Measurements from ENCODE around the gene IL2RA.
"Not testable (repeated sequence)": the region's sequence is repeated elsewhere in the genome, so short reads cannot be mapped to it uniquely, and the experiment has no call there.

Gene IL2RA

DNA sequence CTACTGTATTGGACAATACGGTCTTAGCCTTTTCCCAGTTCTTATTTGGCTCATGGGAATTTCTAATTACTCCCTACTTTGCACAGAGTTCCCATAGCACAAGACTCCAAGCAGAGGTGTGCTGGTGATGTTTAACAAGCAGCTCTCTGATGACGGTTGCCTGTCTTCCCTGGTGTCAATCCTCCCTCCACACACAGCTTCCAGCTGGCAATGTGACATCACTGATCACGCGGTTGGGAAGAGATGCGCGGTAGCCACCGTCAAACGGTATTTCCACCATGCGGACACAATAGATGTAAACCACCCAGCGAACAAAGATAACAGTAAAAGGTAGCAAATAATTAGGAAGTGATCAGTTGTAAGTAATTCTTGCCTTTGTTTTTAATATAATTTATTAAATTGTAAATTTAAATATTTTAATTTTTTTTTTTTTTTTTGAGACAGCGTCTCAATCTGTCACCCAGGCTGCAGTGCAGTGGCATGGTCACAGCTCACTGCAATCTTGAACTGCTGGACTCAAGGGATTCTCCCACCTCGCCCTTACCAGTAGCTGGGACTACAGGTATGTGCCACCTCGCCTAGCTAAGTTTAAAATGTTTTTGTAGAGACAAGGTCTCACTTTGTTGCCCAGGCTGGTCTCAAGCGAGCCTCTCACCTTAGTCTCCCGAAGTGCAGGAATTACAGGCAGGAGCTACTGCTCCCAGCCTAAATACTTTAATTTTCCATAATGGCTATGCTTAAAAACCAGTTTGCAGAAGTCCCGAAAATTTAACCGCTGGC, 48.6 kb downstream of the IL2RA start:
- no peak for DNase-seq (ENCODE audit: low spot score)

DNA sequence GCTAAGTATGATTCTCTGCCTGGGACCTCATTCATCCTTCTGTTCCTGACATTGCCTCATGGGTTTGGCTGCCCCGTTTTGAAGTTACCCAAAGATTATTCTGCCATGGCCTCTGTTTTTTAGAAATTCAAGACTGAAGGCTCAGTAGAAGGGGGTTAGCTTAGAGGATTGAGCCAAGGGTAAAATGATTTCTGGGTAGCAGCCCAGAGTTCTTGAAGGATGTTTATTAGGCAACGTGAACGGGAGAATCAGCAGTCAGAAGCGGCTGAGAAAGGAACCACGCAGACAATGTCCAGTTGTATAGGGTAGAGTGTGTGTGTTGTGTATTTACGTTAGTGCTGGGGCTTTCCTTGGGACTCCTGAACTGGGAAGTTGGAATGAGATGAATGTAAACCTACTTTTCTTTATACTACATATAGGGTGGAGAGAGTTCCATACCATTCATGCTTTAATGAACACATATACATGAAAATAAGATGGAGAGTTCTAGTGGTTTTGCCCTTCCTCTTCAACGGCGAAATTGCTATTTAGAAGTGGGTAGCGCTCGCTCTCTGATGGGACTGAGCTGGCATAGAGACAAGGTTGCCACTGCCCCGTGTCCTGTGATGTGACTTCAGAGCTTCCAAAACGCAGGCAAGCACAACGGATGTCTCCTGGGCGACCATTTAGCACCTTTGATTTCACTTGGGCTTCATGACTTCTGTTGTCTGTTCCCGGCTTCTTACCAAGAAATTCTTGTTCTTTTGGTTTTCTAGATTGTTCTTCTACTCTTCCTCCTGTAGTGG, 49.9 kb downstream of the IL2RA start:
- DNase-seq (ENCODE audit: low spot score): no peak

DNA sequence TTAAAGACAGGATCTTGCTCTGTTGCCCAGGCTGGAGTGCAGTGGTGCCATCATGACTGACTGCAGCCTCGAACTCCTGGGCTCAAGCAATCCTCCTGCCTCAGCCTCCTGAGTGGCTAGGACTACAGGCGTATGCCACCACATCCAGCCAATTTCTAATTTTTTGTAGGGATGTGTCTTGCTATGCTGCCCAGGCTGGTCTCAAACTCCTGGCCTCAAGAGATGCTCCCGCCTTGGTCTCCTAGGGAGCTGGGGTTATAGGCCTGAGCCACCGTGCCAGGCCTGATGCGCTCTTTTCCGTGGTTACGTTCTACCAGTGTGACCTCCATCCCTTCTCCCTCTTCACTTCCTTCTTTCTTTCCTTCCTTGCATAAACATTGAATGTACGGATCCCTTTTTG, 50.6 kb downstream of the IL2RA start:
- no peak for DNase-seq (ENCODE audit: low spot score)

DNA sequence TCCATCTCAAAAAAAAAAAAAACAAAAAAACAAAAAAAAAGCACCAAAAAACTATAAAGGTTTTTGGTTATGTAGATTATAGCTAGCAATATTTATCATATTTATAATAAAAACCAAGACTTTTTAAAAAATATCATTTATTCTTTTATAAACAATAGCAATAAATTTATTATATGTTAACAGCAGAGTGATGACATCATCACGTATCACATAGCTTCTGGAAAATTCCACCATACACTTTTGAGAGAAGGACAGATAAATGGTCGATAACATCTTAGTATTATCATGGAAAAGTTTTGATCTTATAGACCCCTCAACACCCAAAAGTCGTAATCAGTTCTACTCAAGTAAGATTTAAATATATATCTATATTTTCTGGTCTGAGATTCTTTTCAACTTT, 51.6 kb downstream of the IL2RA start:
- DNase-seq (ENCODE audit: low spot score): no peak

DNA sequence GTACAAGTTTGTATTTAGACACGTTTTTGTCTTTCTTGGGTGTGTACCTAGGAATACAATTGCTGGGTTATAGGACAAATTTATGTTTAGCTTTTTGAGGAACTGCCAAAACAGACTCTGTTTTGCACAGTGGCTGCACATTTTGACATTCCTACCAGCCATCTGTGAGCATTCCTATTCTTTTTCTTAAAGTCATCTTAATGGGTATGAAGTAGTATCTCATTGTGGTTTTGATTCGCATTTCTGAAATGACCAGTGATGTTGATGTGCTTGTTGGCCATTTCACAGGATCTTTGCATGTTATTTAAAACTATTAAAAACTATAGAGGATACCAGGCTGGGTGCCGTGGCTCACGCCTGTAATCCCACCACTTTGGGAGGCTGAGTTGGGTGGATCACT, 52.2 kb downstream of the IL2RA start:
- no peak for DNase-seq (ENCODE audit: low spot score)

DNA sequence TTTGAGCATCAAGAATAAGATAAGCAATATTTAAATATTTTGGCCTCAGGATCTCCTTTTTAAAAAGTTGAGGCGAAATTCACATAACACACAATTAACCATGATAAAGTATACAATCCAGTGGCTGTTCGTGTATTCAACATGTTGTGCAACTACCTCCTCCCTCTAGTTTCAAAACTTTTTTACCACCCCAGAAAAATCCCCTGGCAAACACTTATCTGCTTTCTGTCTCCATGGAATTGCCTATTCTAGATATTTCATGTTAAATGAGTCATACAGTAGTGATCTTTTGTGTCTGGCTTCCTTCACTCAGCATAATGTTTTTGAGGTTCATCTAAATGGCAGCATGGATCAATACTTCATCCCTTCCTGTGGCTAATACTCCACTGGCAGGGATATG, 53.0 kb downstream of the IL2RA start:
- no peak for DNase-seq (ENCODE audit: low spot score)

DNA sequence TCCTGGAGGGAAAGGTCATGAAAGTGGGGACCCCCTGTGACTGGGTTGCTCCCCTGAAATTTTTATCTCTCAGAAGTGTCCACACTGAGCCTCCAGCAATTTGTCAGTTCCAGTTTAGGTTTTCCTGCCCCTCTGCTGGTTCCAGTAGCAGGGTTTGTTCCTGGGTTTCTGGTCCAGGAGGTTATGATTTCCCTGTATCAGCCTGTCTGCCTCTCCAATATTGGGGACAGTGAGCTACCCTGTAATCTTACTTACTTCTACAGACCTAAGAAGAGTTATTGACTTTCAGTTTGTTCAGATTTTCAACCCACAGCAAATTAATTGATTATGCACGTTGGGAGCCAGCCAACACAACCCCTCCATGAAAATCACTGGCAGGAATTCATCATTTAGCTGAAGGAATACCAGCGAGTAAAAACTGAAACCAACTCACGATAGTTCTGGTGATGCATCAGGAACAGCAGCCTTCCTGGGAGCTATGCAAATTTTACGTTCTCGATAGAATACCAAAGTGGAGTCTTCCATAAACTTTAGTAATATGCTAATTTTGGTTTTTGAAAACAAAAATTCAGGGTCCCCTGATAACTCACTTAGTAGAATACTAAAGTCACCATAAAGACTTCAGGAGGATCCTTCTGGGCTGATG, 53.5 kb downstream of the IL2RA start:
- DNase-seq (ENCODE audit: low spot score): no peak

DNA sequence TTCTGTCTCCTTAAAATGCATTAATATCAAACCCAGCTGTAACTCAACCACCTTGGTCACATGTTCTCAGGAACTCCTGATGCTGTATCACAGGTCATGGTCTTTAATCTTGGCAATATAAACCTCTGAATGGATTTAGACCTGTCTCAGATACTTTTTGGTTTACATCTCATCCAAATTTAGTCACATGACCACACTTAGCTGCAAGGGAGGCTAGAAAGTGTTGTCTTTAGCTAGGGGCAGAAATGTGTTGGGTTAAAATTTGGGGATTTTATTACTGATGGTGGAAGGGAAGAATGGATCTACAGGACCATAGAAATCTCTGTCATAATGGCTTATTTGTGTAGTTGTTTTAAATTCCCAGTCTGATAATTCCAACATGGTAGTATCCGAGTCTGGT, 55.2 kb downstream of the IL2RA start:
- DNase-seq (ENCODE audit: low spot score): no peak

DNA sequence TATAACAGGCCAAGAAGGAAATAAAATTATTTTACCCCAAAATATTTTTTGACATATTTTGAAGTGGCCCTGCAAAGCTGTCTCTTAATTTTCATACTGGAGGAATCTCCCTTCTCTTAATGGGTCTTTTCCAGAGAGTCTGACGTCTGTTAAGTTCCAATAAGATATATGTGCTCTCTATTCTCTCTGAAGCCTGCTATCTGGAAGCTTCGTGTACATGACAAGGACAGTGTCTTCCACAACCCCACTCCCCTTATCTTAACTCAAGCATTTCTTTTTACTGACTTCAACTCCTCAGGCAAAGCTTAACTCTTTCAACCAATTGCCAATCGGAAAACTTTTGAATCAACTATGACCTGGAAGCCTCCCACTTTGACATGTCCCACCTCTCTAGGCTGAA, 55.6 kb downstream of the IL2RA start:
- DNase-seq (ENCODE audit: low spot score): no peak

DNA sequence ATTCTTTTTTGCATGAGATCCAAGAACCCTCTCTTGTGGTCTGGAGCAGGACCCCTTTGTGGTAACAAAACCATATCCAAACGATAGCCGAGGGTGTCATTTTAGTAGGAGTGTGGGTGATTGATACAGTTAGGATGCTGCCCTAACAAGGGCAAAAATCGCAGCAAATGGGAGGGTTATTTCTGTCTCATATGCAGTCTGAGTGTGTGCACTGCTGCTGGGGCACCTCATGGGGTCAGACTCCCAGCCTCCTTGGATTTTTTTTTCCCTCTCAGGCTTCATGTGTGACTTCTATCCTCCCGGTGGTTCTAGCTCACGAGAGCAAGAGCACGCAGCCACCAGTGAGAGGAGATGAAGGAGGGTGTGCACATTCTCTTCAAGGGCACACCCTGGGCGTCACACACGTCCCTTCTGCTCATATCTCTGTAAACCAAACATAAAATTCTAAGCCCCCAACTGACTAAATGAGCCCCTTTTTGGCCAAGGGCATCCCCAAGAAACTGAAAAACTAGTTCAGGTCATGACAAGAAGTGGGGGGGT, 56.2 kb downstream of the IL2RA start:
- no peak for DNase-seq (ENCODE audit: low spot score)

DNA sequence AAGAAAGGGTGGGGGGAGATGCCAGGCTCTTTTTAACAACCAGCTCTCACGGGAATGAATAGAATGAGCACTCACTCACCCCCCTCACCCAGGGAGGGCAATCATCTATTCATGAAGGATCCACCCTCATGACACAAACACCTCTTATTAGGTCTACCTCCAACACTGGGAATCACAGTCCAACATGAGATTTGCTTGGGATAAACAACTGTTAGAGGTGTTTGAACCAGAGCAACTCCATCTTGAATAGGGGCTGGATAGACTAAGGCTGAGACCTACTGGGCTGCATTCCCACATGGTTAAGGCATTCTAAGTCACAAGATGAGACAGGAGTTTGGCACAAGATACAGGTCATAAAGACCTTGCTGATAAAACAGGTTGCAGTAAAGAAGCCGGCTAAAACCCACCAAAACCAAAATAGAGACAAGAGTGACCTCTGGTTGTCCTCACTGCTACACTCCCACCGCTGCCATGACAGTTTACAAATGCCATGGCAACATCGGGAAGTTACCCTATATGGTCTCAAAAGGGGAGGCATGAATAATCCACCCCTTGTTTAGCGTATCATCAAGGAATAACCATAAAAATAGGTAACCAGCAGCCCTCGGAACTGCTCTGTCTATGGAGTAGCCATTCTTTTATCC, 56.9 kb downstream of the IL2RA start:
- DNase-seq (ENCODE audit: low spot score): not testable (repeated sequence)

DNA sequence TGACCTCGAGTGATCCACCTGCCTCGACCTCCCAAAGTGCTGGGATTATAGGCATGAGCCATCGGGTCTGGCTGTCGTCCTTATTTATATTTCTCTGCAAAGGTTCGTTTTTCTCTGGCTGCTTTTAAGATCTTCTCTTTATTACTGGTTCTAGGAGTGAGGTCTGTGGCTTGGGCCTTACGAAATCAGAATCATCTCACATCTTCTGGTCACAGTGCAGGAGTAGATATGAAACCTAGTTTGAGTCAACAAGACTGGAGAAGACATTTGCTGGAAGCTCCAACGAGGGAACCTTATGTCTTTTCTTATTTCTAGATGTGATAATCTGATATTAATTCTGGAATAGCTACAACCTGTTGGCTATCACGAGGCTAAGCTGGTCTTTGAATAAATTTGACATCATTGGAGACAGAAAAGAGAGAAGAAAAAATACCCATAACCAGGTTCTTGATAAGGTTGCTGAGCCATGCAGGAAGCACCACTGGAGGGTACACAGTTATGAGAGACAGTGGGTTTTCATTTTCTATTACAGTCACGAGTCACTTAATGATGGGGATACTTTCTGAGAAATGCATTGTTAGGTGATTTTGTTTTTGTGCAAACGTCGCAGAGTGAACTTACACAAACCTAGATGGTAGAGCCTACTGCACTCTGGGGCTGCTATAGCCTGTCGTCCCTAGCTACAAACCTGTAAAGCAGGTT, 59.2 kb downstream of the IL2RA start:
- DNase-seq (ENCODE audit: low spot score): no peak

DNA sequence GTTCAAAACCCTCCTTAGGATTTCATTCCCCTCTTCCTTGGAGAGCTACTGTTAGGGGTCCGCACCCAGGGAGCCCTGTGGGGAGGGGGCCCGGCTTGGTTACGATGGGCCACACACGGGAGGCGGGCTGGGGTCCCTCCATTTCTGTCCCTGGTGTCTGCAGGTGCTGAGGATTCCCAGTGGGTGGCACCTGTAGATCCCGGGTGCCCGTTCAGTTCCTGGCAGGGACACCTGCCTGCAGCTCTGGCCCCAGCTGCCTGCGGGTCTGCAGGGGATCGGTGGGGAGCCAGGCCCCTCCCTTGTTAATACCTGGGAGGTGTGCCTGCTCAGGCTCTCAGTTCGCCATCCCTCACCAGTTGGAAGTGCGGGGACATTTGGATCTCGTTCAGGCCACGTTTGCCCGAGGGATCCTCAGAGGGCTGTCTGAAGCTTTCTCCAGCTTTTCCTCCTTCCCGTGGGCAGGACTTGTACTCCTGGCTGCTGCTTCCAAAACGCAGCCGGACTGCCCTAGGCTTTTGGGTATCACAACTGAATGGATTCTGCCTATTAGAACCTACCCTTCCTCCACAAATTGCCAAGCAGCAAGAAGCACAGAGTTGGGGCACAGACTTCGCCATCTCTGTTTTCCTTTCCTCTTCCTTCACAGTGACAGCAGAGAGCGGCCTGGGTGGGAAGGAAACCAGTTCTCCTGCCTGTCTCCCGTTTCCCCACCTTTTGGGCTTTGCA, 62.6 kb downstream of the IL2RA start:
- no peak for DNase-seq (ENCODE audit: low spot score)

DNA sequence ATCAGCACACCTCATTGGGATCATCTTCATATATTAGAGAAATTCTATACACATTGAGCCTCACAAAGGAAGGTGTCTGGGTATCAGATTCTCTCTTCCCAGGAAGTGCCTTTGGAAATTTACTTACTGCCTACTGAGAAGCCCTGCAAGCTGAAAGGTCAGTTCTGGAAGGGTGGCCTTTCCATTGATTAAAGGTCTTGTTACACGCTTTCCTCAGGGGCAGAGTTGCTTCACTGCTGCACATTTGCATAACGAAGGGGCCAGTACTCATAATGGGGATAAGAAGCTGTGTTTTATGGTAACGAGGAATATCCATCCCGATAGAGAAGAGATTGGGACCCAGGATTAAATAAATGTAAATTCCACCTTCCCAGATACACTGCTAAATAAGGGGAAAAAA, 65.5 kb downstream of the IL2RA start:
- DNase-seq (ENCODE audit: low spot score): no peak

DNA sequence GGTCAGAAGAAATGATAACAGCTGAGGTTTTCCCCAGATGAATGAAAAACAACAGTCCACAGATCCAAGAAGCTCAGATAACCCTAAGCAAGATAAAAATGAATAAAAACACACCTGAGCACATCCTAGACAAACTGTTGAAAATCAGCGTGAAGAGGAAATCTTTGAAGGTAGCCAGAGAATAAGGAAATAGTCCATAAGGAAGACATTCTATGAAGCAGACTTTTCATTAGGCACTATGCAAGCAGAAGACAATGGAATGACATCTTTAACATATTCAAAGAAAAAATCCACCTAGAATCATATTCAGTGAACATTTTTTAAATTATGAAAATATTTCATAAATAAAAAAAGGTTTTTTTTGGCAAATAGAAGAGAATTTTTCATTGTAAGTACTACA, 69.8 kb downstream of the IL2RA start:
- no peak for DNase-seq (ENCODE audit: low spot score)

DNA sequence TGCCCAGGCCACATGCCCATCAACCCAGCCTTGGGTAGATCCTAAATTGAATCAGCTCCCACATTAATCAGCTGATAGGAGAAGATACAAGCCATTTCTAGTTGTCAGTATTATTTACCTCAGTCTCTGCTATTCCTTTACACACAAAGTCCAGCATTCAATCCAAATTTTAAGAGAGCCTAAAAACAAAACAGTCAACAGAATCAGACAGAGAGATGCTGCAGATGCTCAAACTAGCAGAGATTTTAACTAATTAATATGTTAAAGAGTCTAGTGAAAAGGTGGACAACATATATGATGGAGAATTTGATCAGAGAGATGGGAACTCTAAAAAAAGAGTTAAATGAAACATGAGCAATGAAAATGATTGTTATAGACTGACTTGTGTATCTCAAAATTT, 70.5 kb downstream of the IL2RA start:
- no peak for DNase-seq (ENCODE audit: low spot score)

DNA sequence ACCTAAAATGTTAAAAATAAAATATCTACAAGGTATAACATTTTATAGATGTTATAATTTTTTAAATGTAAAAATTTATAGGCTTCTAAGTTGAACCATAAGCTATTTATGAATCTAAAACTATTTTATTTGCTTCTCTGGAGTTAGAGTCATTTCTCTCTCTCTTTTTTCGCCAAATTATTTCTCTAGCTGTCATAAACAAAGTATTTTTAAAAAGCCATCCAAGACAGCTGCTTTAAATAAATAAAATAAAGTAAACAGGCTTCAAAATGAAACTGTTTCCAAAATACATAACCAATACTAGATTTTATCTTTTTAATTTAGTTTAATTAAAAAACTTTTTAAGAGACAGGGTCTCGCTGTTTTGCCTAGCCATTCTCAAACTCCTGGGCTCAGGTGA, 72.4 kb downstream of the IL2RA start:
- no peak for DNase-seq (ENCODE audit: low spot score)

DNA sequence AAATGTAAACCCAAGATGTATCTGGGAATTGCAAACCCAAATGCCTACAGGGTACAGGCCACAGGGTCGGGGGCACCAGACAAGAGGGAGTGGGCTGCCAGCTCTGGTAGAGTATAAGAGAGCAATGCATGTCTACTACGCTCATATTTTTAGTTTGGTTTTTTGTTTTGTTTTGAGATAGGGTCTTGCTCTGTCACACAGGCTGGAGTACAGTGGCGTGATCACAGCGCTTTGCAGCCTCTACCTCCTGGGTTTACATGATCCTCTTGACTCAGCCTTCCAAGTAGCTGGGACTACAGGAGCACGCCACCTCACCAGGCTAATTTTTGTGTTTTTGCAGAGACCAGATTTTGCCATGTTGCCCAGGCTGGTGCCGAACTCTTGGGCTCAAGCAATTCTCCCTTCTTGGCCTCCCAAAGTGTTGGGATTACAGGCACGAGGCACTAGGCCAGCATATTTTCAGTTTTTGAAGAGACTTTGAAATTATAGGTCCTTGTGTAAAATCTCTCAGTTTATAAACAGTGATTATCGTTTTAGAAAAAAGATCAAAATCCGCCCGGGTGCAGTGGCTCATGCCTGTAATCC, 73.7 kb downstream of the IL2RA start:
- DNase-seq (ENCODE audit: low spot score): no peak

DNA sequence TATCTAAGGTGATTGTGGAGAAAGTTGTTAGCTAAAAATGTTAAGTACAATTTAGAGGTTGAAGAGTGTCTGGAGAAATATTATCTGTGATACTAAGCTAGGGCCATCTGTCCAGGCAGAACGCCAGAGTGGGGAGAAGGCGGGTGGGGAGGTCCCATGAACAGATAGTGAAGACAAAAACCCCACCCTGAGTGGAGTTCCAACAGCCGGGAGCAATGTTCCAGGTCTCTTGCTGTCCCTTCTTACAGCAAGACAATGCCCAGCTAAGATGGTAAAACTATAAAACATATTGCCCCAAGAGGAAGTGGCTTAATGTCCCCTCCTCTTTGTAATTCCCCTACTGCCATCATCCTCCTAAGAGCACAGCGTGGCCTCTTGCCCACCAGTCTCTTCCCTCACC, 74.4 kb downstream of the IL2RA start:
- DNase-seq (ENCODE audit: low spot score): no peak

DNA sequence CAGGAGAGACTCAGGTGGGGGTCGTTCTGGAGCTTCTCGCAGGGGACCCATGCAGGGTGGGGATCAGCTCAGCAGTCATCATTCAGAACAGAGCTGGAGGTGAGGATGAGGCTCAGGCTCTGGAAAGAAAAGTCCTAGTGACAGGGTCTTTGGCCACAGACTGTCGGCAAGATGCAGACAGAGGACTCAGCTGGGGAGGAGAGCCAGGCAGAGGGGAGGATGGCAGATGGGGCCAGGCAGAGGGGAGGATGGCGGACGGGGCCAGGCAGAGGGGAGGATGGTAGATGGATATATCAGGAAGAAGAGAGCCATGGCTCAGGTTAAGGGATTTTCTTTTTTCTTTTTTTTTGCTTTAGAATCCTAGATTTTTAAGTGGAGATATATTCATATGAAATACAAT, 77.1 kb downstream of the IL2RA start:
- DNase-seq (ENCODE audit: low spot score): no peak

DNA sequence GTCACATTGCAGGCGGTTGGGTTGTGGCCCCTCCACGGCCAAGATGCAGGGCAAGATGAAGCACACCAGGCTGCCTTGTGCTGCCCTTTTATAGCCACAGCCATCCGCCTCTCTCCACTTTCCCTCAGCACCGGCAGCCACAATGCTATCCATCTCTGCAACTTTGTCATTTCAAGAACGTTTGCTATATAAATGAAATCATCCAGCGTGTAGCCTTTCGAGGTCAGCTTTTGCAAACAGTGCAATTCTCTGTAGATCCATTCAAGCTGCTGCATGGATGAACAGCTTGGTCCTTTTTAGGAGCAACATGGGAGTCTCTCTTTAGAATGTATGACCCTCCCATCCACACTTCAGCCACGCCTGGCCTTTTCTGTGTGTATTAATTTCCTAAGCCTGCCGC, 78.4 kb downstream of the IL2RA start:
- no peak for DNase-seq (ENCODE audit: low spot score)
